HepG2 (cell line): ENCODE measurements around the gene INTS3. TPM values are rescaled to one million over a fixed set of nuclear protein-coding genes. Genes with fewer than 3 reads are reported as not detected.

Experiments
- AGO2 ChIP-seq: fragments of 200-400 bp; formaldehyde crosslinking; optimal IDR thresholded peaks from 2 replicates; pipeline ENCODE3; 2017; ENCODE audit warnings: mild to moderate bottlenecking, low read depth, low read length, moderate library complexity
- CEBPB ChIP-seq: IDR thresholded peaks from 2 replicates; pipeline ENCODE4 v1.6.1; 2011; ENCODE audit warnings: low read depth, low read length, improper control_type of control experiment, borderline replicate concordance
- FOXA3 ChIP-seq: IDR thresholded peaks from 2 replicates; pipeline ENCODE4 v1.6.1; 2016; ENCODE audit warnings: missing genetic modification reagents, missing compliant biosample characterization
- HHEX ChIP-seq: IDR thresholded peaks from 2 replicates; pipeline ENCODE4 v1.6.1; 2016; ENCODE audit warnings: control low read depth
- HOXA3 ChIP-seq: sonication (generic); formaldehyde crosslinking; IDR thresholded peaks from 2 replicates; pipeline ENCODE4 v1.5.0; 2020; ENCODE audit warnings: missing genetic modification reagents
- MTF1 ChIP-seq: sonication (generic); formaldehyde crosslinking; IDR thresholded peaks from 2 replicates; pipeline ENCODE4 v1.5.0; 2020; ENCODE audit warnings: missing genetic modification reagents
- NPAS2 ChIP-seq: sonication (generic); formaldehyde crosslinking; IDR thresholded peaks from 2 replicates; pipeline ENCODE4 v1.8.0; 2022; ENCODE audit warnings: mild to moderate bottlenecking, missing genetic modification reagents, borderline replicate concordance
- NR2C2 ChIP-seq: sonication (generic); formaldehyde crosslinking; IDR thresholded peaks from 2 replicates; pipeline ENCODE4 v1.4.0; 2020; ENCODE audit warnings: missing genetic modification reagents, mild to moderate bottlenecking, moderate library complexity, borderline replicate concordance
- REL ChIP-seq: sonication (generic); formaldehyde crosslinking; conservative IDR thresholded peaks from 2 replicates; pipeline ENCODE4 v1.8.0; 2022; ENCODE audit warnings: mild to moderate bottlenecking, missing genetic modification reagents, moderate library complexity
- RFX5 ChIP-seq: IDR thresholded peaks from 2 replicates; pipeline ENCODE4 v1.6.1; 2011; ENCODE audit warnings: low read depth, low read length, improper control_type of control experiment
- SSRP1 ChIP-seq: IDR thresholded peaks from 2 replicates; pipeline ENCODE4 v1.6.1; 2016; ENCODE audit warnings: control low read depth
- ZNF143 ChIP-seq: sonication (generic); formaldehyde crosslinking; IDR thresholded peaks from 2 replicates; pipeline ENCODE4 v1.4.0; 2020; ENCODE audit warnings: missing genetic modification reagents
- ZNF607 ChIP-seq: sonication (generic); formaldehyde crosslinking; IDR thresholded peaks from 2 replicates; pipeline ENCODE4 v1.5.1; 2020; ENCODE audit warnings: missing genetic modification reagents, mild to moderate bottlenecking, borderline replicate concordance
- ZNF629 ChIP-seq: sonication (generic); formaldehyde crosslinking; conservative IDR thresholded peaks from 2 replicates; pipeline ENCODE4 v1.5.0; 2020; ENCODE audit warnings: missing genetic modification reagents
- ZNF678 ChIP-seq: sonication (generic); formaldehyde crosslinking; IDR thresholded peaks from 2 replicates; pipeline ENCODE4 v1.4.0; 2020; ENCODE audit warnings: mild to moderate bottlenecking, missing genetic modification reagents
- ZNF766 ChIP-seq: sonication (generic); formaldehyde crosslinking; IDR thresholded peaks from 2 replicates; pipeline ENCODE4 v1.5.0; 2020; ENCODE audit warnings: missing genetic modification reagents, borderline replicate concordance
- ZNF768 ChIP-seq: sonication (generic); formaldehyde crosslinking; IDR thresholded peaks from 2 replicates; pipeline ENCODE4 v1.4.0; 2020; ENCODE audit warnings: missing genetic modification reagents
- ZNF891 ChIP-seq: sonication (generic); formaldehyde crosslinking; IDR thresholded peaks from 2 replicates; pipeline ENCODE4 v1.5.0; 2020; ENCODE audit warnings: mild to moderate bottlenecking, missing genetic modification reagents
- ZSCAN21 ChIP-seq: sonication (generic); formaldehyde crosslinking; IDR thresholded peaks from 2 replicates; pipeline ENCODE4 v1.8.0; 2022; ENCODE audit warnings: mild to moderate bottlenecking, missing genetic modification reagents, moderate library complexity, borderline replicate concordance
- polyA plus RNA-seq, 8 experiments: library from polyadenylated mRNA; depleted of rRNA in 3 of 8; stranded (reverse) in 7 of 8; unstranded in 1 of 8; fragments of >200 nt; fragmentation: Illumina TruSeq in 4 of 8; extraction: Trizol in 4 of 8; gene quantifications; 2 replicates each; pipeline versions ENCODE4 v1.2.1 to v1.2.3, GENCODE V29; 2011 to 2016; ENCODE audit warnings: low read depth in 4 of 8, missing spikeins in 1 of 8, mixed read lengths in 1 of 8; ENCODE audit not compliant: insufficient read depth in 1 of 8
- total RNA-seq, 5 experiments: library from RNA; depleted of rRNA; stranded (reverse); fragments of >200 nt; fragmentation: Illumina TruSeq; extraction: Trizol; gene quantifications; 2 replicates each; pipeline ENCODE4 v1.2.3, GENCODE V29; 2016; ENCODE audit warnings: low read depth in 1 of 5
- TF ChIP-seq, protein P1 (sequence below): sonication (generic); formaldehyde crosslinking; IDR thresholded peaks from 2 replicates; pipeline ENCODE4 v1.8.1; 2023; ENCODE audit warnings: mild to moderate bottlenecking, missing genetic modification reagents
- TF ChIP-seq, protein P2 (sequence below): IDR thresholded peaks from 2 replicates; pipeline ENCODE4 v1.4.0; 2020; ENCODE audit warnings: mild to moderate bottlenecking, missing genetic modification reagents
- TF ChIP-seq, protein P3 (sequence below): sonication (generic); formaldehyde crosslinking; IDR thresholded peaks from 2 replicates; pipeline ENCODE4 v1.8.0; 2022; ENCODE audit warnings: mild to moderate bottlenecking, missing genetic modification reagents, borderline replicate concordance
- TF ChIP-seq, protein P4 (sequence below): sonication (generic); formaldehyde crosslinking; IDR thresholded peaks from 2 replicates; pipeline ENCODE4 v1.4.0; 2020; ENCODE audit warnings: mild to moderate bottlenecking, low read depth, missing genetic modification reagents

The INTS3 gene
- total and polyA plus RNA-seq, 2 of the 13 experiments (the other 11 are each of a cell fraction or from before 2014, with no cell fraction given), result 17.2 to 27.2 TPM

DNA sequence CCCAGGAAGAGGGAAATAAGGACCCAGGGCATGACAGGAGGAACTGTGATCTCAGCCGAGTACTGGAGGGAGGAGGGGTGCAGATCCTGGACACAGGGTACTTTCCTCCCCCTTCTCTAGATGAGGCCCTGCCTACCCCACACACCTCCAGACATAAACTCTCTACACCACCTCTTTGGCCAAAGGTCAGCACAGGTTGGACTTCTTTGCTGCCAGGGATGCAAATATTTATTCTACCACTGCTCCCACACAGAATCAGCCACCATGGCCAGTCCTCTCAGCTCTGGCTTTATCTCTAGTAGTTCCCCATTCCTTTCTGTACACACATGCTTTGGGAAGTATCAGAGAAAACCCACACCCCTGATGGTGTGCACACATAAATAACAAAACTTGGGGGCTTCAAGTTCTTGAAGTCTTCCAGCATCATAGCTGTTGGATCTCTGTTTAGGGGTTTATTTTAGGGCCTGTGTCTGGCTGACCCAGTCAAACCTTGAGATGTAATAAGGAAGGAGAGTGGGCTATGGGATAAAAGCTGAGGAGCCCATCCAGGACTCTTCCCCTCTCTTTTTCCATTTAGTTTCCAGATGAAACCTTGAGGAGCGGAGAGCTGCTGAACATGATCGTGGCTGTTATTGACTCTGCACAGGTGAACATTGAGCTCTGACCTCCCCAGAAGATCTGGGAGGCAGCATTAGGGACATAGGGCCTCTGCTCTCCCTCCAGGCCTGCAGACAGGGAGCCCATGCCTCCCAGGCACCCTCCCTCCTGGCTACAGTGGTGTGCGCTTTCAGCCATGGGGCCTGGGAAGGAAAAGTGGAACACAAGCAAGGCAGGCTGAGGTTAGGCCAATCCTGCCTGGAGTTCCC, 40.7 kb downstream of the INTS3 start (continued):
- TF ChIP-seq, protein P1, sequence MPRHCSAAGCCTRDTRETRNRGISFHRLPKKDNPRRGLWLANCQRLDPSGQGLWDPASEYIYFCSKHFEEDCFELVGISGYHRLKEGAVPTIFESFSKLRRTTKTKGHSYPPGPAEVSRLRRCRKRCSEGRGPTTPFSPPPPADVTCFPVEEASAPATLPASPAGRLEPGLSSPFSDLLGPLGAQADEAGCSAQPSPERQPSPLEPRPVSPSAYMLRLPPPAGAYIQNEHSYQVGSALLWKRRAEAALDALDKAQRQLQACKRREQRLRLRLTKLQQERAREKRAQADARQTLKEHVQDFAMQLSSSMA (CRISPR knock-in tag), result no peak
- TF ChIP-seq CEBPB (no peak), NR2C2 (peak; percentile 5; the same call in 1 of the 2 replicates), FOXA3 (peak; percentile 42), ZNF629 (CRISPR knock-in tag) (no peak), ZNF768 (CRISPR knock-in tag) (no peak), RFX5 (no peak), MTF1 (CRISPR knock-in tag) (no peak), ZNF143 (CRISPR knock-in tag) (no peak), HHEX (CRISPR knock-in tag) (no peak), ZNF678 (no peak), ZNF766 (CRISPR knock-in tag) (peak; percentile 22; the same call in 1 of the 2 replicates), ZNF891 (no peak), ZSCAN21 (CRISPR knock-in tag) (peak; percentile 48; the same call in 1 of the 2 replicates), REL (no peak), NPAS2 (CRISPR knock-in tag) (no peak), HOXA3 (CRISPR knock-in tag) (no peak), SSRP1 (CRISPR knock-in tag) (no peak), AGO2 (no peak), ZNF607 (CRISPR knock-in tag) (no peak)
- TF ChIP-seq, protein P2, sequence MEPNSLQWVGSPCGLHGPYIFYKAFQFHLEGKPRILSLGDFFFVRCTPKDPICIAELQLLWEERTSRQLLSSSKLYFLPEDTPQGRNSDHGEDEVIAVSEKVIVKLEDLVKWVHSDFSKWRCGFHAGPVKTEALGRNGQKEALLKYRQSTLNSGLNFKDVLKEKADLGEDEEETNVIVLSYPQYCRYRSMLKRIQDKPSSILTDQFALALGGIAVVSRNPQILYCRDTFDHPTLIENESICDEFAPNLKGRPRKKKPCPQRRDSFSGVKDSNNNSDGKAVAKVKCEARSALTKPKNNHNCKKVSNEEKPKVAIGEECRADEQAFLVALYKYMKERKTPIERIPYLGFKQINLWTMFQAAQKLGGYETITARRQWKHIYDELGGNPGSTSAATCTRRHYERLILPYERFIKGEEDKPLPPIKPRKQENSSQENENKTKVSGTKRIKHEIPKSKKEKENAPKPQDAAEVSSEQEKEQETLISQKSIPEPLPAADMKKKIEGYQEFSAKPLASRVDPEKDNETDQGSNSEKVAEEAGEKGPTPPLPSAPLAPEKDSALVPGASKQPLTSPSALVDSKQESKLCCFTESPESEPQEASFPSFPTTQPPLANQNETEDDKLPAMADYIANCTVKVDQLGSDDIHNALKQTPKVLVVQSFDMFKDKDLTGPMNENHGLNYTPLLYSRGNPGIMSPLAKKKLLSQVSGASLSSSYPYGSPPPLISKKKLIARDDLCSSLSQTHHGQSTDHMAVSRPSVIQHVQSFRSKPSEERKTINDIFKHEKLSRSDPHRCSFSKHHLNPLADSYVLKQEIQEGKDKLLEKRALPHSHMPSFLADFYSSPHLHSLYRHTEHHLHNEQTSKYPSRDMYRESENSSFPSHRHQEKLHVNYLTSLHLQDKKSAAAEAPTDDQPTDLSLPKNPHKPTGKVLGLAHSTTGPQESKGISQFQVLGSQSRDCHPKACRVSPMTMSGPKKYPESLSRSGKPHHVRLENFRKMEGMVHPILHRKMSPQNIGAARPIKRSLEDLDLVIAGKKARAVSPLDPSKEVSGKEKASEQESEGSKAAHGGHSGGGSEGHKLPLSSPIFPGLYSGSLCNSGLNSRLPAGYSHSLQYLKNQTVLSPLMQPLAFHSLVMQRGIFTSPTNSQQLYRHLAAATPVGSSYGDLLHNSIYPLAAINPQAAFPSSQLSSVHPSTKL (CRISPR knock-in tag), result peak; percentile 80
- TF ChIP-seq, protein P3, sequence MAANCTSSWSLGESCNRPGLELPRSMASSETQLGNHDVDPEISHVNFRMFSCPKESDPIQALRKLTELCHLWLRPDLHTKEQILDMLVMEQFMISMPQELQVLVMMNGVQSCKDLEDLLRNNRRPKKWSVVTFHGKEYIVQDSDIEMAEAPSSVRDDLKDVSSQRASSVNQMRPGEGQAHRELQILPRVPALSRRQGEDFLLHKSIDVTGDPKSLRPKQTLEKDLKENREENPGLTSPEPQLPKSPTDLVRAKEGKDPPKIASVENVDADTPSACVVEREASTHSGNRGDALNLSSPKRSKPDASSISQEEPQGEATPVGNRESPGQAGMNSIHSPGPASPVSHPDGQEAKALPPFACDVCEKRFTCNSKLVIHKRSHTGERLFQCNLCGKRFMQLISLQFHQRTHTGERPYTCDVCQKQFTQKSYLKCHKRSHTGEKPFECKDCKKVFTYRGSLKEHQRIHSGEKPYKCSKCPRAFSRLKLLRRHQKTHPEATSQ, result no peak
- TF ChIP-seq, protein P4, sequence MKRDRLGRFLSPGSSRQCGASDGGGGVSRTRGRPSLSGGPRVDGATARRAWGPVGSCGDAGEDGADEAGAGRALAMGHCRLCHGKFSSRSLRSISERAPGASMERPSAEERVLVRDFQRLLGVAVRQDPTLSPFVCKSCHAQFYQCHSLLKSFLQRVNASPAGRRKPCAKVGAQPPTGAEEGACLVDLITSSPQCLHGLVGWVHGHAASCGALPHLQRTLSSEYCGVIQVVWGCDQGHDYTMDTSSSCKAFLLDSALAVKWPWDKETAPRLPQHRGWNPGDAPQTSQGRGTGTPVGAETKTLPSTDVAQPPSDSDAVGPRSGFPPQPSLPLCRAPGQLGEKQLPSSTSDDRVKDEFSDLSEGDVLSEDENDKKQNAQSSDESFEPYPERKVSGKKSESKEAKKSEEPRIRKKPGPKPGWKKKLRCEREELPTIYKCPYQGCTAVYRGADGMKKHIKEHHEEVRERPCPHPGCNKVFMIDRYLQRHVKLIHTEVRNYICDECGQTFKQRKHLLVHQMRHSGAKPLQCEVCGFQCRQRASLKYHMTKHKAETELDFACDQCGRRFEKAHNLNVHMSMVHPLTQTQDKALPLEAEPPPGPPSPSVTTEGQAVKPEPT (CRISPR knock-in tag), result no peak
